GM21526 (cell line): ENCODE data around the gene MYO1F.
A peak's percentile ranks its signal among the peaks of the same experiment; 100 is the strongest.
"Not testable (repeated sequence)": the region's sequence is repeated elsewhere in the genome, so short reads cannot be mapped to it uniquely, and the experiment has no call there.

Experiments
- ATAC-seq: cut with Tn5 transposase; IDR thresholded peaks from one replicate; pipeline ENCODE4 v1.9.1; 2021; ENCODE audit warnings: moderate library complexity; ENCODE audit not compliant: unreplicated experiment, low FRiP score

Gene MYO1F

GRCh38 chr19:8525401-8525684 lies 51.9 kb downstream of the MYO1F start:
- ATAC-seq, result no peak

GRCh38 chr19:8519388-8519787 lies 57.9 kb downstream of the MYO1F start:
- no peak for ATAC-seq

GRCh38 chr19:8518536-8518935 lies 58.7 kb downstream of the MYO1F start:
- no peak for ATAC-seq

- ATAC-seq, result no peak
These were observed 59.4 kb downstream of the MYO1F start for GRCh38 chr19:8517551-8518442.

GRCh38 chr19:8515317-8515716 lies 61.9 kb downstream of the MYO1F start:
- ATAC-seq, result no peak

- ATAC-seq, result not testable (repeated sequence)
These were observed 62.7 kb downstream of the MYO1F start for GRCh38 chr19:8514505-8515009.

GRCh38 chr19:8513687-8514504 lies 63.3 kb downstream of the MYO1F start, which contains the start of gene ZNF414:
Gene ZNF414 (minus strand): TSS chr19:8514167. CDS start chr19:8514046, 121 bp downstream.
- peak; percentile 83 for ATAC-seq

GRCh38 chr19:8513036-8513686 lies 64.1 kb downstream of the MYO1F start:
- ATAC-seq, result no peak

GRCh38 chr19:8512115-8512967 lies 64.9 kb downstream of the MYO1F start:
- ATAC-seq, result no peak

GRCh38 chr19:8511573-8512101 lies 65.6 kb downstream of the MYO1F start:
- ATAC-seq, result no peak

GRCh38 chr19:8510589-8511115 lies 66.6 kb downstream of the MYO1F start:
- ATAC-seq, result no peak

- ATAC-seq, result no peak
These were observed 70.8 kb downstream of the MYO1F start for GRCh38 chr19:8506402-8506957.

- no peak for ATAC-seq
These were observed 71.4 kb downstream of the MYO1F start for GRCh38 chr19:8505680-8506401.

GRCh38 chr19:8504919-8505318 lies 72.3 kb downstream of the MYO1F start:
- ATAC-seq, result no peak

- no peak for ATAC-seq
These were observed 73.1 kb downstream of the MYO1F start for GRCh38 chr19:8504171-8504570.

GRCh38 chr19:8503510-8503909 lies 73.7 kb downstream of the MYO1F start:
- no peak for ATAC-seq

- ATAC-seq, result no peak
These were observed 75.3 kb downstream of the MYO1F start for GRCh38 chr19:8501981-8502380.

- no peak for ATAC-seq
These were observed 75.7 kb downstream of the MYO1F start for GRCh38 chr19:8501516-8501915.

- no peak for ATAC-seq
These were observed 77.1 kb downstream of the MYO1F start for GRCh38 chr19:8500158-8500557.
